ENCODE measurements around the gene MATN1.

GRCh38 chr1:30694280-30695175, 28.9 kb downstream of the MATN1 start:
- TF ChIP-seq CTCF (optimal IDR thresholded peaks at IDR 0.05 in 1 of 3, IDR thresholded peaks at IDR 0.05 in 1 of 3, conservative IDR thresholded peaks at IDR 0.05 in 1 of 3; ENCODE audit: extremely low read depth in 1 of 3, insufficient read depth in 2 of 3, low read length in 3 of 3) (no peak), EZH2 (IDR thresholded peaks at IDR 0.05; ENCODE audit: low read length) (no peak)

All from keratinocyte (primary cell).